Measurements from ENCODE around the gene LOXL3. TPM values are rescaled to one million over a fixed set of nuclear protein-coding genes. Genes with fewer than 3 reads are reported as not detected.

The LOXL3 gene
- polyA plus RNA-seq, 1 donor from 2014 or later = 20.1 TPM

GRCh38 chr2:74482801-74483674 is 70.7 kb downstream of the LOXL3 start, which contains the start of the genes CCDC142 and TTC31:
Gene CCDC142, minus strand, starts transcription at chr2:74482998. Its CDS starts 161 bp downstream, at chr2:74482837.
Gene TTC31, plus strand, starts transcription at chr2:74483081. Its CDS starts 15 bp downstream, at chr2:74483096.
- H3F3A ChIP-seq (ENCODE audit: insufficient read depth, low read length, poor library complexity, severe bottlenecking) = no peaks in the 10 kb centered on the region
- no peaks in the 10 kb centered on the region for H3K9me3 ChIP-seq (ENCODE audit: low read length)
- H4K20me1 ChIP-seq (ENCODE audit: insufficient read depth) = no peaks in the 10 kb centered on the region
- no peaks in the 10 kb centered on the region for H3K27me3 ChIP-seq (ENCODE audit: insufficient read depth, low read depth, low read length)
- no peaks in the 10 kb centered on the region for H3K9me2 ChIP-seq (ENCODE audit: insufficient read depth, low read length)
- H2AFZ ChIP-seq (ENCODE audit: low read depth, low read length) = peak within 1 kb of the TSS; percentile 85
- H3K9ac ChIP-seq (ENCODE audit: low read length) = peak within 1 kb of the TSS; percentile 94
- H3K4me2 ChIP-seq (ENCODE audit: low read length) = peak within 1 kb of the TSS; percentile 97
- H3K36me3 ChIP-seq (ENCODE audit: insufficient read depth, low read length) = peaks cover 3% of the 10 kb centered on the region
- peak within 1 kb of the TSS; percentile 87 for H3K27ac ChIP-seq (ENCODE audit: low read length)
- peaks cover 26% of the 10 kb centered on the region for H3K79me2 ChIP-seq (replicated peaks; ENCODE audit: insufficient read depth, low read length)
- peak; percentile 88 for TF ChIP-seq RAD21 (conservative IDR thresholded peaks at IDR 0.05)
- no peak for TF ChIP-seq EZH2 (IDR thresholded peaks at IDR 0.05; ENCODE audit: borderline replicate concordance, insufficient read depth, low read length, poor library complexity, severe bottlenecking)
- peak; percentile 52 for TF ChIP-seq TAF1 (IDR thresholded peaks at IDR 0.05; ENCODE audit: low read depth)
- peak; percentile 92 for TF ChIP-seq POLR2AphosphoS5 (IDR thresholded peaks at IDR 0.05)
- peak; percentile 58 for TF ChIP-seq EP300 (conservative IDR thresholded peaks at IDR 0.05; ENCODE audit: poor library complexity, severe bottlenecking)
- TF ChIP-seq SMC3 (conservative IDR thresholded peaks at IDR 0.05; ENCODE audit: poor library complexity) = peak; percentile 98
- peak; percentile 87 for TF ChIP-seq MXI1 (conservative IDR thresholded peaks at IDR 0.05; ENCODE audit: poor library complexity, severe bottlenecking)
- peak; percentile 99 for TF ChIP-seq CTCF (IDR thresholded peaks at IDR 0.05; ENCODE audit: poor library complexity, severe bottlenecking)
- TF ChIP-seq REST (IDR thresholded peaks at IDR 0.05; ENCODE audit: borderline replicate concordance) = peak; percentile 68
- peak within 1 kb of the TSS; percentile 100 for H3K4me3 ChIP-seq (ENCODE audit: low read length)

Other genes with a start within 250 kb of the LOXL3 start
- gene SLC4A5, start 210.5 kb downstream of the LOXL3 start, polyA plus RNA-seq = 3.2 and 3.9 TPM in 2 replicates
- 160 and 183 TPM in 2 replicates for gene DCTN1, start 173.6 kb downstream of the LOXL3 start, polyA plus RNA-seq
- 1.7 and 3.3 TPM in 2 replicates for gene C2orf81, start 132.3 kb downstream of the LOXL3 start, polyA plus RNA-seq
- gene WDR54, start 132.2 kb downstream of the LOXL3 start, polyA plus RNA-seq = 89.9 and 110 TPM in 2 replicates
- gene RTKN, start 112.0 kb downstream of the LOXL3 start, polyA plus RNA-seq = 4.9 and 6.1 TPM in 2 replicates
- gene INO80B, start 98.9 kb downstream of the LOXL3 start, polyA plus RNA-seq = 35.2 and 53.2 TPM in 2 replicates
- 220 and 230 TPM in 2 replicates for gene WBP1, start 95.5 kb downstream of the LOXL3 start, polyA plus RNA-seq
- 39.6 and 51.2 TPM in 2 replicates for gene MOGS, start 88.6 kb downstream of the LOXL3 start, polyA plus RNA-seq
- gene MRPL53, start 81.3 kb downstream of the LOXL3 start, polyA plus RNA-seq = 28.0 and 28.6 TPM in 2 replicates
- 21.6 and 48.0 TPM in 2 replicates for gene CCDC142, start 70.9 kb downstream of the LOXL3 start, polyA plus RNA-seq
- gene TTC31, start 70.9 kb downstream of the LOXL3 start, polyA plus RNA-seq = 11.0 and 16.3 TPM in 2 replicates
- not detected in 2 replicates for gene LBX2, start 54.3 kb downstream of the LOXL3 start, polyA plus RNA-seq
- 30.2 and 38.9 TPM in 2 replicates for gene PCGF1, start 46.2 kb downstream of the LOXL3 start, polyA plus RNA-seq
- gene TLX2, start 39.5 kb downstream of the LOXL3 start, polyA plus RNA-seq = not detected in 2 replicates
- 0.59 and 0.78 TPM in 2 replicates for gene DQX1, start 27.7 kb downstream of the LOXL3 start, polyA plus RNA-seq
- gene AUP1, start 24.2 kb downstream of the LOXL3 start, polyA plus RNA-seq = 153 and 163 TPM in 2 replicates
- gene HTRA2, start 24.0 kb downstream of the LOXL3 start, polyA plus RNA-seq = 126 and 141 TPM in 2 replicates
- 0.30 and 0.79 TPM in 2 replicates for gene DOK1, start 778 bp upstream of the LOXL3 start, polyA plus RNA-seq
- not detected in 2 replicates for gene M1AP, start 94.4 kb upstream of the LOXL3 start, polyA plus RNA-seq
- gene SEMA4F, start 100.3 kb upstream of the LOXL3 start, polyA plus RNA-seq = 18.2 and 19.2 TPM in 2 replicates